Cardiac fibroblast (primary cell): Measurements from ENCODE around the gene TMEM92.

Experiments used
- DNase-seq, 2 donors: peaks; one replicate each; pipeline versions ENCODE4 v3.0.0 to v3.0.0-alpha.2; 2010; ENCODE audit warnings: low read depth in 2 of 2
- H3K4me3 ChIP-seq, 2 donors: replicated peaks in 1 of 2; 1 replicate in 1 of 2; 2 replicates in 1 of 2; pipeline ENCODE4 v1.5.1; 2011; ENCODE audit warnings: low read depth in 2 of 2, low read length in 2 of 2, mild to moderate bottlenecking in 2 of 2, moderate library complexity in 1 of 2
- TF ChIP-seq, protein P1 (sequence below): IDR thresholded peaks from one replicate; pipeline ENCODE4 v1.5.1; 2011; ENCODE audit warnings: low read depth, mild to moderate bottlenecking, low read length, inconsistent platforms

The TMEM92 gene

DNA sequence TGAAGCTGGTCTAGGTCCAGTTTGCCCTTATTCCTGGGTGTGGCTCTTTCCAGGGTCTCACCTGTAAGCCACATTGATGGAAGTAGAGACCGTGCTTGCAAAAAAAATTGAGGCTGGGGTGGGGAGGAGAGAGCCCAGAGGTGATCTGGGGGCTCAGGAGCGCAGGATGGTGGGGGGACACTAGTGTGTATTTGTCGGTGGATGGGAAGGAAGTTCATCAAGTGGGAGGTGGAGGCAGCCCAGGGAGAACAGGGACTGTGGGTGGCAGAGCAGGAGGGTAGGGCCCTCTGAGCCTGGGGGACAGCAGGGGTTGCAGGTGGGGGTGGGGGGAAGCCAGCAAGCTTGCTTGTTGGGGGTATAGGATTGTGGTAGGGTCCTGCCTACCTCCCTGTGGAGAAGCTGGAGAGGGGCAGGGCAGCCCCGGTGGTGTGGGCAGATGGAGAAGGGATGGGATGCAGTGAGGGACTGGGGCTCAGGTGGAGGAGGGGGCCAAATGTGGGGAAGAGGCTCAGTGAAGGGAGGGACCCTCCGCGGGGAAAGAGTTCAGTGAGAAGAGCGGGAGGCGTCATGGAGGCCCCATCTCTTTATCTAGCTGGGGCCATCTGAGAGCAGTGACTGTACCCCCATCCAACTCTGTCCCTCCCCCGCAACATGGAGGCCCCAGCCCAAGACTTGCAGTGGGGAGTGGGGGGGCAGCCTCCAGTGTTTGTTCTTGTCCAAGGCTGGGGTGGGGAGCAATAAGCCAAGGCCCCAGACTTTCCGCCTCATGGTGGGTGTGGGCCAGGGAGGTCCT, 17.2 kb upstream of the TMEM92 start:
- TF ChIP-seq, protein P1, sequence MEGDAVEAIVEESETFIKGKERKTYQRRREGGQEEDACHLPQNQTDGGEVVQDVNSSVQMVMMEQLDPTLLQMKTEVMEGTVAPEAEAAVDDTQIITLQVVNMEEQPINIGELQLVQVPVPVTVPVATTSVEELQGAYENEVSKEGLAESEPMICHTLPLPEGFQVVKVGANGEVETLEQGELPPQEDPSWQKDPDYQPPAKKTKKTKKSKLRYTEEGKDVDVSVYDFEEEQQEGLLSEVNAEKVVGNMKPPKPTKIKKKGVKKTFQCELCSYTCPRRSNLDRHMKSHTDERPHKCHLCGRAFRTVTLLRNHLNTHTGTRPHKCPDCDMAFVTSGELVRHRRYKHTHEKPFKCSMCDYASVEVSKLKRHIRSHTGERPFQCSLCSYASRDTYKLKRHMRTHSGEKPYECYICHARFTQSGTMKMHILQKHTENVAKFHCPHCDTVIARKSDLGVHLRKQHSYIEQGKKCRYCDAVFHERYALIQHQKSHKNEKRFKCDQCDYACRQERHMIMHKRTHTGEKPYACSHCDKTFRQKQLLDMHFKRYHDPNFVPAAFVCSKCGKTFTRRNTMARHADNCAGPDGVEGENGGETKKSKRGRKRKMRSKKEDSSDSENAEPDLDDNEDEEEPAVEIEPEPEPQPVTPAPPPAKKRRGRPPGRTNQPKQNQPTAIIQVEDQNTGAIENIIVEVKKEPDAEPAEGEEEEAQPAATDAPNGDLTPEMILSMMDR: no peak
- no peak overlapping the region for H3K4me3 ChIP-seq
- no peak for DNase-seq

DNA sequence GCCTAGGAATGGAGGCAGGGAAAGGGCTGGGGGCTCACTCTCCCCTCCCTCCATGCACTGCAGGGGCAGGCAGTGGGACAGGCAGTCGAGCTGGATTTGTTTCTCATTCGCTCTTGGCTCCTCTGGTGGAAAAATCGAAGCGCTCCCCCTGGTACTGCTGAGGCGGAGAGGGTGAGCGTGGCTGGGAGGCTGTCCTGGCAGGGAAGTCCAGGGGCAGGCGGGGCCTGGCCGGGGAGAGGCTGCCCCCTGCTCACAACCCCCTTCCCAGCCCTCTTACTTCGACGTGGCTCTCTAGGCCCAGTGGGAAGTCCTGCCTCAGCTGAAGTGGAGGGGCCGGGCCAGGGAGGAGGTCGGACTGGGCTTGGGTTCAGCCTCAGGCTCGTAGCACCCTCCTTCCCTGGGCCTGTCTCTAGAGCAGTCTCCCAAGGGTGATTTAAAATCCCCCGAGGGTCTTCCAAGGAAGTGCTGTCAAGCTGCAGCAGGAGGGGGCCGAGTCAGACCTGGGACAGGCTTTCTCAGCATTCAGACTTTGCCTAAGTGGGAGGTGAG, 16.5 kb upstream of the TMEM92 start:
- no peak overlapping the region for H3K4me3 ChIP-seq
- TF ChIP-seq, protein P1: no peak
- no peak for DNase-seq

DNA sequence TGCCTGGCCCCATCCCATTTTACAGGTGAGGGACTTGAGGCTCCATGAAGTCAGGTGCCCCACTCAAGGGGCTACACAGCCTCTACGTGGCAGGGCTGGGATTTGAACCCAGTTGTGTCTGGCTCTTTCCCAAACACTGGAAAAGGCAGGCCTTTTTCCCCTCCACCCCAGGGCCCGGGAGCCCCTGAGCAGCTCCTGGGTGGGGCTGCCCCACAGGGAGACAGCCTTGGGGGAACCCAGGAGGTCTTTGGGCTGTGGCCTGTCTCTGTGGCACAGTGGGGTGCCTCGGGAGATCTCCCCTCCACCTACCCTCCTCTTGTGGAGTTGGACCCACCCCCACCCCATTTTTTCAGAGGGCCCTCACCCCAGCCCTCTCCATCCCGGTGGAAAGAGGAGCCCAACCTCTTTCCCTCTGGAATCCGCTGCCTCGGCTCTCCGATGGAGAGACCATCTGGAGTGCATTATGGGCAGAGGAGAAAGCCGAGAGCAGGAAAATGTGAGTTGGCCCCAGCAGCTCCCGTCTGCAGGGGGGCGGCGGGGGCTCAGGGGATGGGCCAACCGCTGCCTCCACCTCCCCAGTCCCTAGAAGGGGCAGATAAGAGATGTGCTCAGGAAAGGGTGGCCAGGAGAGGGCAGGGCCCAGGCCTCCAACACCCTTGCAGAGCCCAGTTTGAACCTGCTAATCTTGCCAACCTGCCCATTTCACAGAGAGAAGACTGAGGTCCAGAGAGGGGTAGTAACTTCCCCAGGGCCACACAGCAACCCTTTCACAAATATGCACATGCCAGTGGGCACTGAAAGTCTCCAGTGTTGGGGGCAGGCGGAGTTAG, 15.4 kb upstream of the TMEM92 start:
- peak; percentile 22 to 43 for DNase-seq
- TF ChIP-seq, protein P1: no peak
- H3K4me3 ChIP-seq: no peak overlapping the region

- TF ChIP-seq, protein P1: no peak
- H3K4me3 ChIP-seq: no peak overlapping the region
- no peak for DNase-seq
Observed at GRCh38 chr17:50259477-50260324, 14.6 kb upstream of the TMEM92 start.

GRCh38 chr17:50260501-50260911, 13.8 kb upstream of the TMEM92 start:
- TF ChIP-seq, protein P1: no peak
- no peak overlapping the region for H3K4me3 ChIP-seq
- no peak for DNase-seq
